ENCODE results near the gene XYLT1.

Gene XYLT1

DNA sequence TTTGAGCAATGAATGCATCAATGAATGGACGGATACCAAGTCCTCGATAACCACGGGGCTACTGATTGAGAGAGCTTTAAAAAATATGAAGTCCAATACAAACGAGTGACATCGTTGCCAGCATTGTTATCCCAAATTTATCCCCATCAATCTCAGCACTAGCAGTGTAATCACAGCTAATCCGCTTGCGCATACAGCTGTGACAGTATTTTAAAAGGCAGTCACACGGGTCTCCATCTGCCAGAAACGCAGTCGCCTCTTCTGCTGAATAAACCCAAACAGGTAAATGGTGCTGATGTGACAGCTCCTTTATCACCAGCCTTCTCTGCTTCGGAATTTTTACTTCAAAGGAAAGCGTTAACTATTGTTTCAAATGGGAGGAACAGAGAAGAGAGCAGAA, 311.1 kb downstream of the XYLT1 start:
- TF ChIP-seq, protein P1, sequence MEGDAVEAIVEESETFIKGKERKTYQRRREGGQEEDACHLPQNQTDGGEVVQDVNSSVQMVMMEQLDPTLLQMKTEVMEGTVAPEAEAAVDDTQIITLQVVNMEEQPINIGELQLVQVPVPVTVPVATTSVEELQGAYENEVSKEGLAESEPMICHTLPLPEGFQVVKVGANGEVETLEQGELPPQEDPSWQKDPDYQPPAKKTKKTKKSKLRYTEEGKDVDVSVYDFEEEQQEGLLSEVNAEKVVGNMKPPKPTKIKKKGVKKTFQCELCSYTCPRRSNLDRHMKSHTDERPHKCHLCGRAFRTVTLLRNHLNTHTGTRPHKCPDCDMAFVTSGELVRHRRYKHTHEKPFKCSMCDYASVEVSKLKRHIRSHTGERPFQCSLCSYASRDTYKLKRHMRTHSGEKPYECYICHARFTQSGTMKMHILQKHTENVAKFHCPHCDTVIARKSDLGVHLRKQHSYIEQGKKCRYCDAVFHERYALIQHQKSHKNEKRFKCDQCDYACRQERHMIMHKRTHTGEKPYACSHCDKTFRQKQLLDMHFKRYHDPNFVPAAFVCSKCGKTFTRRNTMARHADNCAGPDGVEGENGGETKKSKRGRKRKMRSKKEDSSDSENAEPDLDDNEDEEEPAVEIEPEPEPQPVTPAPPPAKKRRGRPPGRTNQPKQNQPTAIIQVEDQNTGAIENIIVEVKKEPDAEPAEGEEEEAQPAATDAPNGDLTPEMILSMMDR (IDR thresholded peaks at IDR 0.05; ENCODE audit: low read depth, low read length, missing control alignments), result no peak
- in situ Hi-C loops (cut with HindIII; ENCODE audit: low pct_ligation_motif_present, low sequenced_read_pairs), result no loop called here
- H3K4me3 ChIP-seq (ENCODE audit: low read depth, low read length), result no peak overlapping the region
- H3K36me3 ChIP-seq (replicated peaks), result no peaks in the 10 kb centered on the region
- DNase-seq, result no peak
- H3K27ac ChIP-seq, result no peak overlapping the region
- H3K27me3 ChIP-seq (replicated peaks), result no peaks in the 10 kb centered on the region

DNA sequence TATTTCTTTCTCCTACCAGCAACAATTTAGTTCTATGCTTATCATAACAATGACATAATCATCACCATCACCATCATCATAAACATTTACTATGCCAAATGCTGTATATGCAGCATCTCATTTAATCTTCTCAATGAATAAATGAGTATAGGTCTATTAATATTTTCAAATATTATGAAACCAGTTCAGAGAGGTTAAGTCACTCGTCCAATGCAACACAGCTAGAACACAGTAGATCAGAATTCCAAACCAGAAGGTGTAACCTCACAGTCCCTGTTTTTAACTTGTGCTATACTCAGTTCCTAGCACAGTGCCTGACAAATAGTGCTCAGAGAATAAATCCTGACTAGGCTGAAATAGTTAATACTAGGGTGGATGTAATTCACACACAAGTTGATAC, 314.8 kb downstream of the XYLT1 start:
- DNase-seq, result no peak
- TF ChIP-seq, protein P1 (IDR thresholded peaks at IDR 0.05; ENCODE audit: low read depth, low read length, missing control alignments), result no peak
- no peaks in the 10 kb centered on the region for H3K27me3 ChIP-seq (replicated peaks)
- in situ Hi-C loops (cut with HindIII; ENCODE audit: low pct_ligation_motif_present, low sequenced_read_pairs), result no loop called here
- H3K36me3 ChIP-seq (replicated peaks), result no peaks in the 10 kb centered on the region
- no peak overlapping the region for H3K27ac ChIP-seq
- H3K4me3 ChIP-seq (ENCODE audit: low read depth, low read length), result no peak overlapping the region

DNA sequence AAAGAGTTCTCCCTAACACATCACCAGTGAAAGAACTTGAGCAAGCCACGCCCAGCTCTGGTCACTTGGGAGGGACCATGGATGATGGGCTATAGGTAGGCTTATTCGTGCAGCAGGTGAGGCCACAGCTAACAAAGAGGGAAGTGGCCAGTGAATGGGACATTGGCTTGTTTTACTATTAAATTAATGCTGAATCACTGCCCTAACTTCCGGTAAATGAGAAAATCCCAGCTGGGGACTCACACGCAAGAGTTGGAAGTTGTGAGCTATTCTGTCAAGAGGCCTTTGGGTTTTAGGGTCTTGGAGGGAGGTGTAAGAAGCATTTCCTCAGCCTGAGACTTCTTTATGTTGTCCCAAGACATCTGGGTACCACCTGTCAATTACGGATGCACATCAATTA, 315.3 kb downstream of the XYLT1 start:
- no peak for DNase-seq
- in situ Hi-C loops (cut with HindIII; ENCODE audit: low pct_ligation_motif_present, low sequenced_read_pairs), result no loop called here
- Histone ChIP-seq H3K4me3 (ENCODE audit: low read depth, low read length) (no peak overlapping the region), H3K27me3 (replicated peaks) (no peaks in the 10 kb centered on the region), H3K36me3 (replicated peaks) (no peaks in the 10 kb centered on the region), H3K27ac (no peak overlapping the region)
- TF ChIP-seq, protein P1 (IDR thresholded peaks at IDR 0.05; ENCODE audit: low read depth, low read length, missing control alignments), result no peak

DNA sequence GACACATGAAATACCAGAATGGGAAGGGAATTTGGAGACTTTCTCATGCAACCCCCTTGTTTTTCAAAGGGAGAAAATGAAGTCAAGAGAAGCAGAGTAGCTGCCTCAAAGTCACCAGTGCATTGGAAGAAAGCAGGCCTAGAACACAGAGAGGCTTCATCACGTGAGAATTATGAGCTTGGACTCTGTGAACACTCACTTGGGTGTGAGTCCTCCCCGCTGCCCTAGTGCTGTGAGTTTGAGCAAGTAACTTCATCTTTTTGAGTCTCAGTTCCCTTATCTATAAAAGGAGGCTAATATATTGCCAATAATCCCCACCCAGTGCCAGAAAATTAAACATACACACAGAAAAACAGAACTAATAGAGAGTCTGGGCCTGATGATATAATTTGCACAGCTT, 315.8 kb downstream of the XYLT1 start:
- no peak for DNase-seq
- TF ChIP-seq, protein P1 (IDR thresholded peaks at IDR 0.05; ENCODE audit: low read depth, low read length, missing control alignments), result no peak
- Histone ChIP-seq H3K27ac (no peak overlapping the region), H3K27me3 (replicated peaks) (no peaks in the 10 kb centered on the region), H3K36me3 (replicated peaks) (no peaks in the 10 kb centered on the region), H3K4me3 (ENCODE audit: low read depth, low read length) (no peak overlapping the region)
- in situ Hi-C loops (cut with HindIII; ENCODE audit: low pct_ligation_motif_present, low sequenced_read_pairs), result no loop called here

DNA sequence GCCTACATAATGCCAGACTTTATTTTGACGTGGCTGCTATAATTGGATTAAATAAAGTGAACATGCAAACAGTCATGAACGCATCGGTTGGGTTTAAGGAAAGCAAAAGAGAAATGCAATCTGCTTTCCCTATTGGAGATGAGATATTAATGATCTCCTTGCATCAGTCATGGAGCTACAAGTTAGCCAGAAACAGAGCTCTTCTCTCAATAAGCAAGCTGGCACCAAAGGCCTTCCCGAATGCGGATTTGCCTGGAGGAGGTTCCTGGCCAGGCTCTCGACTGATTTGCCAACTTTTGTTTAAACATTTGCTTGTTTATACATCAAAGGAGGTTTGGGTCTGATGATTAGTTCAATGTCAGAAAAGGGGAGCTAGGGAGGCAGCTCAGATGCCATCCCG, 318.4 kb downstream of the XYLT1 start:
- Histone ChIP-seq H3K27ac (no peak overlapping the region), H3K4me3 (ENCODE audit: low read depth, low read length) (no peak overlapping the region), H3K27me3 (replicated peaks) (no peaks in the 10 kb centered on the region), H3K36me3 (replicated peaks) (no peaks in the 10 kb centered on the region)
- in situ Hi-C loops (cut with HindIII; ENCODE audit: low pct_ligation_motif_present, low sequenced_read_pairs), result no loop called here
- DNase-seq, result no peak
- TF ChIP-seq, protein P1 (IDR thresholded peaks at IDR 0.05; ENCODE audit: low read depth, low read length, missing control alignments), result no peak

DNA sequence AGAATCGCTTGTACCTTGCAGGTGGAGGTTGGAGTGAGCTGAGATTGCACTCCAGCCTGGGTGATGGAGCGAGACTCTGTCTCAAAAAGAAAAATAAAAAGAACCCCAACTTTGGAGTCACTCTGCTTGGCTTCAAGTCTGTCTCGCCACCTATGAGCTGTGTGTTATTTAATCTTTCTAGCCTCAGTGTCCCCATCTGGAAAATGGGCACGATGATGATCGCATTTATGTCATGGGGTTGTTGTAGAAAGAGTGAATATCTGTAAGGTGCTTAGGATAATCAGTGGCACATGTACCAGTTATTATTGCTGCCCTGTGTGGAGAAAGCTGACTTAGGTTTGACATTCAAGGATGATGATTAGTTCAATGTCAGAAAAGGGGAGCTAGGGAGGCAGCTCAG, 319.4 kb downstream of the XYLT1 start:
- in situ Hi-C loops (cut with HindIII; ENCODE audit: low pct_ligation_motif_present, low sequenced_read_pairs), result no loop called here

More for the DNA sequence above, 319.4 kb downstream of the XYLT1 start:
- H3K4me3 ChIP-seq (ENCODE audit: low read depth, low read length), result no peak overlapping the region
- TF ChIP-seq, protein P1 (IDR thresholded peaks at IDR 0.05; ENCODE audit: low read depth, low read length, missing control alignments), result no peak
- no peaks in the 10 kb centered on the region for H3K36me3 ChIP-seq (replicated peaks)
- DNase-seq, result no peak
- no peaks in the 10 kb centered on the region for H3K27me3 ChIP-seq (replicated peaks)
- no peak overlapping the region for H3K27ac ChIP-seq

Data from brain microvascular endothelial cell (primary cell).